ENCODE results near the gene KIAA0930.

Gene KIAA0930

DNA sequence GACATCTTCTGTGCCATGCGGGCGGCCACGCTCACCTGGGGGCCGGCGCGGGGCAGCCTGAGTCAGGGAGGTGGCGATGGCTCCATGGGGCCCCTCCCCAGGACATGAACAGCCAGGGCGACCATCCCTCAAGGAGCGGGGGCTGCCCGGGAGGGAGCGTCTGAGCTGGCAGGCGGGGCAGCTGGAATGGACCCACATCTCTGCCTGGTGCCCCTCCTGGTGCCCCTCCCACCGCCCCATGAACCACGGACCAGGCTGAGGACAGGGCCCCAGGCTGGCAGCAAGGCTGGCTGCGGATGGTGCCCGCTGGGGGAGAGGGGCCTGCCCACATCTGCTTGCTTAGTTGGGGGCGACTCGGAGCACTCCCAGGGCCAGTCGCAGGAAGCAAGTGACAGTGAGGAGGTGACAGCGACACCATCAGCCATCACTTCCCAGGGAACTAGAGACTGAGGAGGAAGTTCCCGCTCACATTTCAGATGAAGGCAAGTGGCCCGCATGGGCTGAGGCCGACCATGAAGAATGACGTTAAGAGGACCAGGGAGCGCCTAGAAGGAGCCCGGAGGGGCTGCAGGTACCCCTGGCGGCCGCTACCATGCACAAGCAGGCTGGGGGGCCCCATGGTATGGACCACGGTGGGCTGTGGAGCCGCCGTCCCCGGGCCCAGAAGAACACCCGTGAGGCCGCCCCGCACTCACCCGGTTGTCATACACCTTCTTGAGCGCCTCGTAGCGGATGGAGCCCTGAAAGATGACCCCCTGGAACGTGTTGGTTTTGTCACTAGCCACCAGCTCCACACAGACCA lies 37.3 kb downstream of the KIAA0930 start (continued):
- TF ChIP-seq, protein P1, sequence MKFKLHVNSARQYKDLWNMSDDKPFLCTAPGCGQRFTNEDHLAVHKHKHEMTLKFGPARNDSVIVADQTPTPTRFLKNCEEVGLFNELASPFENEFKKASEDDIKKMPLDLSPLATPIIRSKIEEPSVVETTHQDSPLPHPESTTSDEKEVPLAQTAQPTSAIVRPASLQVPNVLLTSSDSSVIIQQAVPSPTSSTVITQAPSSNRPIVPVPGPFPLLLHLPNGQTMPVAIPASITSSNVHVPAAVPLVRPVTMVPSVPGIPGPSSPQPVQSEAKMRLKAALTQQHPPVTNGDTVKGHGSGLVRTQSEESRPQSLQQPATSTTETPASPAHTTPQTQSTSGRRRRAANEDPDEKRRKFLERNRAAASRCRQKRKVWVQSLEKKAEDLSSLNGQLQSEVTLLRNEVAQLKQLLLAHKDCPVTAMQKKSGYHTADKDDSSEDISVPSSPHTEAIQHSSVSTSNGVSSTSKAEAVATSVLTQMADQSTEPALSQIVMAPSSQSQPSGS (tag by site-specific recombination; IDR thresholded peaks at IDR 0.05; ENCODE audit: low read depth), result no peak

DNA sequence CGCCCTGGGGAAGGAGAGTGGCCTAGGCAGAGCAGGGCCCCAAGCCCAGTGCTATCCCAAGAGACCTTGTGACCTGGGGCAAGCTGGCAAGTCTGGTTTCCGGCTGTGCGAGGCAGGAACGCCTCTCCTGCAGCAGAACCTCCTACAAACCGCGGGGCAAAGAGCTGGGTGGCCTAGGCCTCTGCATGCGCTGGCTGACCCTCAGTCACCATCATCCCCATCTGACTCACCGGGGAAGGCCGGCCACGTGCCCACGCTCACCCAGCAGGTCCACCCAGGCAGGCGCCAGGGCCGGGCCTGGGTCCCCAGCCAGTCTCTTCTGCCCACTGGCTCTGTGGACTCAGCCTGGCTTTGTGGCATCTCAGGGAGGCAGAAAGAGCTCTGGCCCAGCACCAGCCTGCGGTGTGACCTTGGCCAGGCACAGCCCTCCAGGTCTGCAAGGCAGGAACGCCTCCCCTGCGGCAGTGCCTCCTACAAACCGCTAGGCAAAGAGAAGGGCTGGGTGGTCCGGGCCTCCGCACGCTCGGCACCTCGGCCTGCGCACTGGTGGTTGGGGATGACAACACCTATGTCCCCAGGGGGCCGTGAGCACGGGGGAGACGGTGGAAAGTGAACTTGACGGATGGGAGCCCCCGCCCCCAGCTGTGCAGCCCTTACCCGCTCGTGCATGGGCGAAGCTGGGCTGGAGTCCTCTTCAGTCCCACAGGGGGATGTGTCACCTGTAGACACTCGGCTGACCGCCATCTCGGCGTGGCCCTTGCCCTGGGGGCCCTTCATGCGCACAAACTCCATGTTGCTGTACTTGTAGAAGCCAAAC lies 38.2 kb downstream of the KIAA0930 start:
- Histone ChIP-seq H3K4me3 (ENCODE audit: low read depth, low read length) (no peak overlapping the region), H3K27ac (ENCODE audit: extremely low read depth, low read depth, low read length) (no peak overlapping the region), H3K36me3 (ENCODE audit: control insufficient read depth in 2 of 2, insufficient read depth in 1 of 2, low read length in 2 of 2) (peaks cover 0 to 73% of the 10 kb centered on the region in 2 experiments; a peak in 2 of 3 replicates), H3K9me3 (ENCODE audit: control insufficient read depth, insufficient read depth, low read depth, low read length) (no peaks in the 10 kb centered on the region), H3K4me1 (ENCODE audit: control insufficient read depth, insufficient read depth, low read length) (peaks cover 4% of the 10 kb centered on the region; the same call in 1 of the 2 replicates)
- ChIA-PET CTCF (interaction anchor here (0.5 kb wide), 1 partner anchor 9 kb away, joined by 3 read pairs; no protein-coding TSS in a partner anchor), POLR2A (no interaction called here)
- TF ChIP-seq, protein P2, sequence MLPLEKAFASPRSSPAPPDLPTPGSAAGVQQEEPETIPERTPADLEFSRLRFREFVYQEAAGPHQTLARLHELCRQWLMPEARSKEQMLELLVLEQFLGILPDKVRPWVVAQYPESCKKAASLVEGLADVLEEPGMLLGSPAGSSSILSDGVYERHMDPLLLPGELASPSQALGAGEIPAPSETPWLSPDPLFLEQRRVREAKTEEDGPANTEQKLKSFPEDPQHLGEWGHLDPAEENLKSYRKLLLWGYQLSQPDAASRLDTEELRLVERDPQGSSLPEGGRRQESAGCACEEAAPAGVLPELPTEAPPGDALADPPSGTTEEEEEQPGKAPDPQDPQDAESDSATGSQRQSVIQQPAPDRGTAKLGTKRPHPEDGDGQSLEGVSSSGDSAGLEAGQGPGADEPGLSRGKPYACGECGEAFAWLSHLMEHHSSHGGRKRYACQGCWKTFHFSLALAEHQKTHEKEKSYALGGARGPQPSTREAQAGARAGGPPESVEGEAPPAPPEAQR (tag by site-specific recombination; IDR thresholded peaks at IDR 0.05), result no peak
- TF ChIP-seq ZNF623 (tag by site-specific recombination; IDR thresholded peaks at IDR 0.05), result no peak
- no peak for TF ChIP-seq ZBTB21 (tag by site-specific recombination; IDR thresholded peaks at IDR 0.05)
- no peak for TF ChIP-seq ZNF555 (tag by site-specific recombination; conservative IDR thresholded peaks at IDR 0.05)

DNA sequence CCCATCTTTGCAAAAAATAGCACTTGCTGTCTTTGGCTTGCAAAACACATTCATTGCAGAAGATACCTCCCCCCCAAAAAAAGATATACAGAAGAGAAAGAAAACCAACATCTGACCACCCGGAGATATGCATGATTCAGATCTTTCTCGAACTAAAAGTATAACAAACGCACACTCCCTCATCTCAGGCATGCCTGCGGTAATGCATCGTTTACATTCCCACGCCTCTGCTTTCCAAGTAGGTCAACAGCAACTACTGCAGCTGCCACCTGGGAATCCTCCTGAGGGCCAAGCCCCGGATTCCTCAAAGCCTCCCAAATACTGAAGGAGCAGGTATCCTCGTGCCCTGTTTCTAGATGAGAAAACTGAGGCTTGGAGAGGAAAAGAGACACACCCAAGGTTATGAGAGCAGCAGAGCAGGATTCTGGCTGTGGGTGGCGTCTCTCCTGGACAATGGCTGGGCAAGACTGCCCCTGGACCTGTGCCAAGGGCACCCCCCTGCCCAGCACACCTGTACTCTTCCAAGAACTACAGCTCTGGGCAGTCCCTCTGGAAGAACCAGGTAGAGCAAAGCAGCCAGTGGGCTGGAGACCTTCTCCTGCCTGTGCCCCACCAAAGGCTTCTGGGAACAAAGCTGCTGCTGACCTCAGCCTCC lies 38.9 kb downstream of the KIAA0930 start:
- H3K9me3 ChIP-seq (ENCODE audit: control insufficient read depth, insufficient read depth, low read depth, low read length), result no peaks in the 10 kb centered on the region
- H3K4me3 ChIP-seq (ENCODE audit: low read depth, low read length), result no peak overlapping the region
- ChIA-PET POLR2A (no interaction called here), CTCF (interaction anchor here (0.5 to 1.3 kb wide), 2 partner anchors 9 kb away, joined by 3 read pairs; no protein-coding TSS in a partner anchor)
- peaks cover 4% of the 10 kb centered on the region; the same call in 1 of the 2 replicates for H3K4me1 ChIP-seq (ENCODE audit: control insufficient read depth, insufficient read depth, low read length)
- TF ChIP-seq KLF7 (tag by site-specific recombination; IDR thresholded peaks at IDR 0.05; ENCODE audit: borderline replicate concordance) (no peak), ZBTB17 (tag by site-specific recombination; IDR thresholded peaks at IDR 0.05) (no peak), ZNF600 (tag by site-specific recombination; IDR thresholded peaks at IDR 0.05) (no peak), ZNF837 (tag by site-specific recombination; IDR thresholded peaks at IDR 0.05) (no peak), ZFHX2 (tag by site-specific recombination; conservative IDR thresholded peaks at IDR 0.05) (no peak), ZNF791 (tag by site-specific recombination; IDR thresholded peaks at IDR 0.05) (no peak), KLF9 (tag by site-specific recombination; IDR thresholded peaks at IDR 0.05; ENCODE audit: low read depth) (no peak)
- TF ChIP-seq, protein P3, sequence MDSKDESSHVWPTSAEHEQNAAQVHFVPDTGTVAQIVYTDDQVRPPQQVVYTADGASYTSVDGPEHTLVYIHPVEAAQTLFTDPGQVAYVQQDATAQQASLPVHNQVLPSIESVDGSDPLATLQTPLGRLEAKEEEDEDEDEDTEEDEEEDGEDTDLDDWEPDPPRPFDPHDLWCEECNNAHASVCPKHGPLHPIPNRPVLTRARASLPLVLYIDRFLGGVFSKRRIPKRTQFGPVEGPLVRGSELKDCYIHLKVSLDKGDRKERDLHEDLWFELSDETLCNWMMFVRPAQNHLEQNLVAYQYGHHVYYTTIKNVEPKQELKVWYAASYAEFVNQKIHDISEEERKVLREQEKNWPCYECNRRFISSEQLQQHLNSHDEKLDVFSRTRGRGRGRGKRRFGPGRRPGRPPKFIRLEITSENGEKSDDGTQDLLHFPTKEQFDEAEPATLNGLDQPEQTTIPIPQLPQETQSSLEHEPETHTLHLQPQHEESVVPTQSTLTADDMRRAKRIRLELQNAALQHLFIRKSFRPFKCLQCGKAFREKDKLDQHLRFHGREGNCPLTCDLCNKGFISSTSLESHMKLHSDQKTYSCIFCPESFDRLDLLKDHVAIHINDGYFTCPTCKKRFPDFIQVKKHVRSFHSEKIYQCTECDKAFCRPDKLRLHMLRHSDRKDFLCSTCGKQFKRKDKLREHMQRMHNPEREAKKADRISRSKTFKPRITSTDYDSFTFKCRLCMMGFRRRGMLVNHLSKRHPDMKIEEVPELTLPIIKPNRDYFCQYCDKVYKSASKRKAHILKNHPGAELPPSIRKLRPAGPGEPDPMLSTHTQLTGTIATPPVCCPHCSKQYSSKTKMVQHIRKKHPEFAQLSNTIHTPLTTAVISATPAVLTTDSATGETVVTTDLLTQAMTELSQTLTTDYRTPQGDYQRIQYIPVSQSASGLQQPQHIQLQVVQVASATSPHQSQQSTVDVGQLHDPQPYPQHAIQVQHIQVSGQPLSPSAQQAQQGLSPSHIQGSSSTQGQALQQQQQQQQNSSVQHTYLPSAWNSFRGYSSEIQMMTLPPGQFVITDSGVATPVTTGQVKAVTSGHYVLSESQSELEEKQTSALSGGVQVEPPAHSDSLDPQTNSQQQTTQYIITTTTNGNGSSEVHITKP (tag by site-specific recombination; IDR thresholded peaks at IDR 0.05), result no peak
- TF ChIP-seq, protein P4, sequence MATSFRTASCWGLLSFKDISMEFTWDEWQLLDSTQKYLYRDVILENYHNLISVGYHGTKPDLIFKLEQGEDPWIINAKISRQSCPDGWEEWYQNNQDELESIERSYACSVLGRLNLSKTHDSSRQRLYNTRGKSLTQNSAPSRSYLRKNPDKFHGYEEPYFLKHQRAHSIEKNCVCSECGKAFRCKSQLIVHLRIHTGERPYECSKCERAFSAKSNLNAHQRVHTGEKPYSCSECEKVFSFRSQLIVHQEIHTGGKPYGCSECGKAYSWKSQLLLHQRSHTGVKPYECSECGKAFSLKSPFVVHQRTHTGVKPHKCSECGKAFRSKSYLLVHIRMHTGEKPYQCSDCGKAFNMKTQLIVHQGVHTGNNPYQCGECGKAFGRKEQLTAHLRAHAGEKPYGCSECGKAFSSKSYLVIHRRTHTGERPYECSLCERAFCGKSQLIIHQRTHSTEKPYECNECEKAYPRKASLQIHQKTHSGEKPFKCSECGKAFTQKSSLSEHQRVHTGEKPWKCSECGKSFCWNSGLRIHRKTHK (tag by site-specific recombination; IDR thresholded peaks at IDR 0.05), result no peak
- TF ChIP-seq, protein P5, sequence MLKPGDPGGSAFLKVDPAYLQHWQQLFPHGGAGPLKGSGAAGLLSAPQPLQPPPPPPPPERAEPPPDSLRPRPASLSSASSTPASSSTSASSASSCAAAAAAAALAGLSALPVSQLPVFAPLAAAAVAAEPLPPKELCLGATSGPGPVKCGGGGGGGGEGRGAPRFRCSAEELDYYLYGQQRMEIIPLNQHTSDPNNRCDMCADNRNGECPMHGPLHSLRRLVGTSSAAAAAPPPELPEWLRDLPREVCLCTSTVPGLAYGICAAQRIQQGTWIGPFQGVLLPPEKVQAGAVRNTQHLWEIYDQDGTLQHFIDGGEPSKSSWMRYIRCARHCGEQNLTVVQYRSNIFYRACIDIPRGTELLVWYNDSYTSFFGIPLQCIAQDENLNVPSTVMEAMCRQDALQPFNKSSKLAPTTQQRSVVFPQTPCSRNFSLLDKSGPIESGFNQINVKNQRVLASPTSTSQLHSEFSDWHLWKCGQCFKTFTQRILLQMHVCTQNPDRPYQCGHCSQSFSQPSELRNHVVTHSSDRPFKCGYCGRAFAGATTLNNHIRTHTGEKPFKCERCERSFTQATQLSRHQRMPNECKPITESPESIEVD (tag by site-specific recombination; IDR thresholded peaks at IDR 0.05), result no peak
- no peak overlapping the region for H3K27ac ChIP-seq (ENCODE audit: extremely low read depth, low read depth, low read length)
- peaks cover 0 to 80% of the 10 kb centered on the region in 2 experiments; a peak in 2 of 3 replicates for H3K36me3 ChIP-seq (ENCODE audit: control insufficient read depth in 2 of 2, insufficient read depth in 1 of 2, low read length in 2 of 2)
